ENCODE results near the gene NBPF11.

DNA sequence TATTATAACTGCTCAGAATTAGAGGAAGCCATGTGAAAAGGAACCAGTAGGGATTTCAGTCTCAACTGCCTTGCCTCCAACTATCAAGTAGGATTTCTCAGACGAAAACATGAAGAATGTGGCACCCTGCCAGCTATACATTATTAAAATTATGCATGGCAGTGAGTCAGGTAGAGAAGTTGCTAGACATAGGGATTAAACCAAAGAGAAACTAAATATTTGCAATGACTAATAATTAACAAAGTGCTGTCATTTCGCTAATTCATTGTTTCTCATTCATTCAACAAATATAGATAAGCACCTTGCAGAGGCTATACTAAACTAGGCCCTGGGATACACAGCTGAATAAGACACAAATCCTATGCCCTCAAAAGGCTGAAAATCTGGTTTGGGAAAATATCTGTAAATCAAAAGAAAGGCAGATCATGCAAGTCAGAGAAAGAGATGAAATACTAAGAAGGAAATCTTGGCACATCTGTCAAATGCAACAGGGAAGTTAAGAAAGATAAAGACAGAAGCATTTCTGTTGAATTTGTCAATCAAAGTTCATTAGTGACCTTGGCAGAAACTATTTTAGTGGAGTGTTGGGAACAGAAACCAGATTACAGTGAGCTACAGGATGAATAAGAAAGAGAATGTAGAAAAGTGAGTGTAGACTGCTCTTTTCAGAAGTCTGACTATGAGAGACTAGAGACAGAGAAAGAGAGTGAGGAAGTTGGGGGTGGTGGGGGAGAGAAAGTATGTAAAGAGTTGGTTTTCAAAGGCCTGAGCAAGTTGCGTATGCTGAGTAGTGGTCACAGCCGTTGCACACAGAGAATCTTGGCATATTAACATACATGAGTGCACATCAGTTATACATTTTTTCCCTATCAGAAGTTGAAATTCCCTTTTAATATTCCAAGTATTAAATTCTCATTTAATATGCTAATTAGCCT, 14.7 kb upstream of the NBPF11 start:
- TF ChIP-seq POLR2A (IDR thresholded peaks at IDR 0.05) (no peak), POLR2AphosphoS5 (IDR thresholded peaks at IDR 0.05; ENCODE audit: insufficient read depth in 1 of 2, low read depth in 1 of 2) (no peak)
- TF ChIP-seq, protein P1, sequence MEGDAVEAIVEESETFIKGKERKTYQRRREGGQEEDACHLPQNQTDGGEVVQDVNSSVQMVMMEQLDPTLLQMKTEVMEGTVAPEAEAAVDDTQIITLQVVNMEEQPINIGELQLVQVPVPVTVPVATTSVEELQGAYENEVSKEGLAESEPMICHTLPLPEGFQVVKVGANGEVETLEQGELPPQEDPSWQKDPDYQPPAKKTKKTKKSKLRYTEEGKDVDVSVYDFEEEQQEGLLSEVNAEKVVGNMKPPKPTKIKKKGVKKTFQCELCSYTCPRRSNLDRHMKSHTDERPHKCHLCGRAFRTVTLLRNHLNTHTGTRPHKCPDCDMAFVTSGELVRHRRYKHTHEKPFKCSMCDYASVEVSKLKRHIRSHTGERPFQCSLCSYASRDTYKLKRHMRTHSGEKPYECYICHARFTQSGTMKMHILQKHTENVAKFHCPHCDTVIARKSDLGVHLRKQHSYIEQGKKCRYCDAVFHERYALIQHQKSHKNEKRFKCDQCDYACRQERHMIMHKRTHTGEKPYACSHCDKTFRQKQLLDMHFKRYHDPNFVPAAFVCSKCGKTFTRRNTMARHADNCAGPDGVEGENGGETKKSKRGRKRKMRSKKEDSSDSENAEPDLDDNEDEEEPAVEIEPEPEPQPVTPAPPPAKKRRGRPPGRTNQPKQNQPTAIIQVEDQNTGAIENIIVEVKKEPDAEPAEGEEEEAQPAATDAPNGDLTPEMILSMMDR (IDR thresholded peaks at IDR 0.05) = no peak
